BLaER1 treated with 17β-estradiol and CSF1 and Interleukin-3, amounts not matched to agents 10 nM and 100 nM (cell line): ENCODE data around the gene PXYLP1.
"Not testable (repeated sequence)": the region's sequence is repeated elsewhere in the genome, so short reads cannot be mapped to it uniquely, and the experiment has no call there.

ENCODE experiments used
- H3K27ac ChIP-seq, 11 experiments: shearing (Covaris generic); formaldehyde crosslinking; 2 replicates each; pipeline ENCODE4 v1.8.1; 2022
- H3K27me3 ChIP-seq, 11 experiments: shearing (Covaris generic); formaldehyde crosslinking; 2 replicates each; pipeline ENCODE4 v1.8.1; 2022
- H3K36me3 ChIP-seq, 11 experiments: shearing (Covaris generic); formaldehyde crosslinking; 2 replicates each; pipeline ENCODE4 v1.8.1; 2022
- H3K4me1 ChIP-seq, 10 experiments: shearing (Covaris generic); formaldehyde crosslinking; 2 replicates each; pipeline ENCODE4 v1.8.1; 2022
- H3K4me2 ChIP-seq, 11 experiments: shearing (Covaris generic); formaldehyde crosslinking; 2 replicates each; pipeline ENCODE4 v1.8.1; 2022
- H3K4me3 ChIP-seq, 10 experiments: shearing (Covaris generic); formaldehyde crosslinking; 2 replicates each; pipeline ENCODE4 v1.8.1; 2022
- H3K9ac ChIP-seq, 11 experiments: shearing (Covaris generic); formaldehyde crosslinking; 2 replicates each; pipeline ENCODE4 v1.8.1; 2022
- H3K9me3 ChIP-seq, 11 experiments: shearing (Covaris generic); formaldehyde crosslinking; replicated peaks in 1 of 11; 2 replicates each; pipeline ENCODE4 v1.8.1; 2022
- H4K20me1 ChIP-seq, 11 experiments: shearing (Covaris generic); formaldehyde crosslinking; 2 replicates each; pipeline ENCODE4 v1.8.1; 2022
- Cebpa-rat ChIP-seq, 11 experiments: shearing (Covaris generic); IDR thresholded peaks; 2 replicates each; pipeline ENCODE4 v1.8.1; 2022

Gene PXYLP1

GRCh38 chr3:141203866-141204265 lies 27.8 kb upstream of the PXYLP1 start:
- Histone ChIP-seq H3K4me2 (no peak overlapping the region), H3K4me3 (no peak overlapping the region), H3K9ac (no peak overlapping the region), H4K20me1 (no peaks in the 10 kb centered on the region), H3K27me3 (no peaks in the 10 kb centered on the region), H3K27ac (no peak overlapping the region), H3K4me1 (peaks cover 0 to 20% (median 0%) of the 10 kb centered on the region in 10 experiments; a peak in 4 of 20 replicates), H3K9me3 (no peaks in the 10 kb centered on the region), H3K36me3 (no peaks in the 10 kb centered on the region)
- no peak for TF ChIP-seq Cebpa-rat (IDR thresholded peaks at IDR 0.05)

DNA sequence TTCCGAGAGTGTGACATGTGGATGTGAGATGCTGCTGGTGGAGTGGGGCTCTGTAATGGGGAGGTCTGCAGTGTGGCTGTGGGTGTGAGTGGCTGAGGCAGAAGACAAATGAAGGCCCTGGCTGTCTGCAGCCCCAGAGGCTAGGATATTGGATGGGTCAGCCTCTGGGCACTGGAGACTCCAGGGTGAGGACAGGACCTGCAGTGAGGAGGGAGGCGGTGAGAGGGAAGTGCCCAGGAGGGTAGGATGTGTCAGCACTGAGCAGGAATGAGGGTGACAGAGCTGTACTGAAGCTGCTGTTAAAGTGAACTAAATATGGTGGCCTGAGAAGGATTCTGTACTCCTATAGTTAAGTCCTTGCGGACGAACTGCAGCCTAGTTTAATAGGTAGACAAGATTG lies 27.3 kb upstream of the PXYLP1 start:
- Histone ChIP-seq H3K4me3 (no peak overlapping the region), H3K27me3 (no peaks in the 10 kb centered on the region), H3K4me1 (peaks cover 0 to 20% (median 0%) of the 10 kb centered on the region in 10 experiments; a peak in 4 of 20 replicates), H3K27ac (no peak overlapping the region), H3K4me2 (no peak overlapping the region), H3K9ac (no peak overlapping the region), H3K9me3 (no peaks in the 10 kb centered on the region), H4K20me1 (no peaks in the 10 kb centered on the region), H3K36me3 (no peaks in the 10 kb centered on the region)
- TF ChIP-seq Cebpa-rat (IDR thresholded peaks at IDR 0.05): no peak

DNA sequence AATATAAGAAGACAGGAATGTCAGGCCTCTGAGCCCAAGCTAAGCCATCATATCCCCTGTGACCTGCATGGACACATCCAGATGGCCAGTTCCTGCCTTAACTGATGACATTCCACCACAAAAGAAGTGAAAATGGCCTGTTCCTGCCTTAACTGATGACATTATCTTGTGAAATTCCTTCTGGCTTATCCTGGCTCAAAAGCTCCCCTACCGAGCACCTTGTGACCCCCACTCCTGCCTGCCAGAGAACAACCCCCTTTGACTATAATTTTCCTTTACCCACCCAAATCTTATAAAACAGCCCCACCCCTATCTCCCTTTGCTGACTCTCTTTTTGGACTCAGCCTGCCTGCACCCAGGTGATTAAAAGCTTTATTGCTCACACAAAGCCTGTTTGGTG lies 20.3 kb upstream of the PXYLP1 start:
- H3K27me3 ChIP-seq, H3K9ac ChIP-seq, H3K36me3 ChIP-seq, H3K4me2 ChIP-seq, H3K27ac ChIP-seq, H3K9me3 ChIP-seq, H4K20me1 ChIP-seq, H3K4me1 ChIP-seq, H3K4me3 ChIP-seq: not testable (repeated sequence)

DNA sequence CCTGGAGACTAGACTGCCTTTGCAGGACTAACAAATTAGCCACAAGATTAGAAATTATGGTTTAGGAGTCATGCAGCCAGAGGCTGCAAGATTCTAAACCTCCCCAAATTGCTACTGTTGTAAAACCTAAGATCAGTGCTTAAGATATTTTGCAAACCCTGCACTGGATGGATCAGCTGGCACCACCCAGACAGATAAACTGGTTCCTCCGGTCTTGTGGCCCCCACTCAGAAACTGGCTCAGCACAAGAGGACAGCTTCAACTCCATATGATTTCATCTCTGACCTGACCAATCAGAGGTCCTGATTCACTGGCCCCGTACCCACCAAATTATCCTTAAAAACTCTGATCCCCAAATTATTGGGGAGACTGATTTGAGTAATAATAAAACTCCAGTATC lies 19.5 kb upstream of the PXYLP1 start:
- TF ChIP-seq Cebpa-rat (IDR thresholded peaks at IDR 0.05): no peak
- no peaks in the 10 kb centered on the region for H3K27me3 ChIP-seq
- no peak overlapping the region for H3K4me3 ChIP-seq
- H4K20me1 ChIP-seq: no peaks in the 10 kb centered on the region
- H3K9me3 ChIP-seq: peaks cover 0 to 7% (median 0%) of the 10 kb centered on the region in 11 experiments; a peak in 2 of 22 replicates
- no peaks in the 10 kb centered on the region for H3K4me1 ChIP-seq
- no peak overlapping the region for H3K4me2 ChIP-seq
- H3K9ac ChIP-seq: no peak overlapping the region
- H3K36me3 ChIP-seq: no peaks in the 10 kb centered on the region
- no peak overlapping the region for H3K27ac ChIP-seq

GRCh38 chr3:141212555-141212954 lies 19.1 kb upstream of the PXYLP1 start:
- Histone ChIP-seq H3K36me3 (no peaks in the 10 kb centered on the region), H3K9ac (no peak overlapping the region), H3K4me2 (no peak overlapping the region), H3K4me3 (no peak overlapping the region), H3K4me1 (no peaks in the 10 kb centered on the region), H4K20me1 (no peaks in the 10 kb centered on the region), H3K9me3 (peaks cover 0 to 7% (median 0%) of the 10 kb centered on the region in 11 experiments; a peak in 2 of 22 replicates), H3K27ac (no peak overlapping the region), H3K27me3 (no peaks in the 10 kb centered on the region)
- no peak for TF ChIP-seq Cebpa-rat (IDR thresholded peaks at IDR 0.05)

- no peak for TF ChIP-seq Cebpa-rat (IDR thresholded peaks at IDR 0.05)
- no peak overlapping the region for H3K9ac ChIP-seq
Observed at GRCh38 chr3:141216975-141217374, 14.7 kb upstream of the PXYLP1 start.

GRCh38 chr3:141217389-141217788 lies 14.2 kb upstream of the PXYLP1 start:
- H4K20me1 ChIP-seq: no peaks in the 10 kb centered on the region
- no peaks in the 10 kb centered on the region for H3K4me1 ChIP-seq
- H3K9me3 ChIP-seq: peaks cover 0 to 11% (median 4%) of the 10 kb centered on the region in 11 experiments; a peak in 17 of 22 replicates
- no peak overlapping the region for H3K9ac ChIP-seq
- no peaks in the 10 kb centered on the region for H3K27me3 ChIP-seq
- H3K36me3 ChIP-seq: no peaks in the 10 kb centered on the region
- H3K27ac ChIP-seq: no peak overlapping the region
- H3K4me3 ChIP-seq: no peak overlapping the region
- no peak overlapping the region for H3K4me2 ChIP-seq
- TF ChIP-seq Cebpa-rat (IDR thresholded peaks at IDR 0.05): no peak

More at GRCh38 chr3:141216975-141217374, 14.7 kb upstream of the PXYLP1 start:
- no peak overlapping the region for H3K27ac ChIP-seq
- H3K4me2 ChIP-seq: no peak overlapping the region
- no peaks in the 10 kb centered on the region for H4K20me1 ChIP-seq
- H3K9me3 ChIP-seq: peaks cover 0 to 8% (median 0%) of the 10 kb centered on the region in 11 experiments; a peak in 7 of 22 replicates
- H3K36me3 ChIP-seq: no peaks in the 10 kb centered on the region
- H3K4me1 ChIP-seq: no peaks in the 10 kb centered on the region
- H3K4me3 ChIP-seq: no peak overlapping the region
- H3K27me3 ChIP-seq: no peaks in the 10 kb centered on the region

DNA sequence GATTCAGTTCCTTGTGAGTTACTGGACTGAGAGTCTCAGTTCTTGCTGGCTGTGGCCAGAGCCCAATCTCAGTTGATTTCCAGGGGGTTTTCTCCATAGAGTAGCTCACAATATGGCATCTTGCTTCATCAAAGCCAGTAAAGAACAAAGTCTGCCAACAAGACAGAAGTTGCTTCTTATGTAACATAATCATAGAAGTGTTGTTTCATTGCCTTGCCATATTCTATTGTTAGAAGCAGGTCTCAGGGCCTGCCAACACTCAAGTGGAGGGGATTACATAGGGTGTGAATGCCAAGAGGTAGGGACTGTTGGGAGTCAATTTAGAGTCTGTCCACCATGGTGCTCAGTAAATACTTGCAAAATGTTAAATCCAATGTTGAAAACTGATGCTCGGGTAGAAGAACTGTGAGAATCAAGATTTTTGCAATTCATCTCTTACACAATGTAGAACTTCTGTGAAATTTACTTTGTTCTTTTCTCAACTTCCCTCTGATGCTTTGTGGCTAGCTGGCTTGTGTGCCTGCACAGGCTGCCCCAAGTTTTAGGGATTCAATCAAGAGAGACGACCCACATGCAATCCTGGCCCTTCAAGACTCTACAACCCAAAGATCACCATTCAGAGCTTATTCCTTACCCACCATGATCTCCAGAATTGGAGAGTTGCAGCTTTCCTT lies 13.3 kb upstream of the PXYLP1 start:
- Histone ChIP-seq H3K4me2 (no peak overlapping the region), H3K36me3 (no peaks in the 10 kb centered on the region), H3K27me3 (no peaks in the 10 kb centered on the region), H4K20me1 (no peaks in the 10 kb centered on the region), H3K9me3 (peaks cover 9 to 17% (median 13%) of the 10 kb centered on the region in 11 experiments; a peak in 20 of 22 replicates), H3K9ac (no peak overlapping the region), H3K4me3 (no peak overlapping the region), H3K27ac (no peak overlapping the region), H3K4me1 (no peaks in the 10 kb centered on the region)
- TF ChIP-seq Cebpa-rat (IDR thresholded peaks at IDR 0.05): no peak

- Histone ChIP-seq H4K20me1 (no peaks in the 10 kb centered on the region), H3K27ac (no peak overlapping the region), H3K4me1 (no peaks in the 10 kb centered on the region), H3K4me2 (no peak overlapping the region), H3K4me3 (no peak overlapping the region), H3K9ac (no peak overlapping the region), H3K36me3 (no peaks in the 10 kb centered on the region), H3K27me3 (no peaks in the 10 kb centered on the region), H3K9me3 (peaks cover 15 to 23% (median 19%) of the 10 kb centered on the region in 11 experiments)
- TF ChIP-seq Cebpa-rat (IDR thresholded peaks at IDR 0.05): no peak
Observed at GRCh38 chr3:141218926-141219325, 12.7 kb upstream of the PXYLP1 start.

DNA sequence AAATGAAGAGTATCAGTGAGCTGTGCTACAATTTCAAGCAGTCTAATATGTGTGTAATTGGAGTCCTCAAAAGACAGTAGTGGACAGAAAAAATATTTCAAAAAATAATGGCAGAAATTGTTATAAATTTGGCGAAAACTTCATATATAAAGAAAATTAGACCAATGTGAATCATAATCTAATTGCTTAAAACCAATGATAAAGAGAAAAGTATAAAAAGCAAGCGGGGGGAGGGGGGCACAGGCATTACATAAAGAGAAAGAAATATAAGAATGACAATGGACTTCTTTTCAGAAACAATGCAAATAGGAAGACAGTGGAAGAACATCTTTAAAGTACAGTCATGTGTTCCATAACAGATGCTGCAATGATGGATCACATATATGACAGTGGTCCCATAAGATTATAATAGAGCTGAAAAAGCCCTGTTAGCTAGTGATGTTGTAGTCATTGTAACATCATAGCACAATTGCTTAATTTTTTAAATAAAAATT lies 7.9 kb upstream of the PXYLP1 start:
- Histone ChIP-seq H3K9me3 (peaks cover 19 to 40% (median 32%) of the 10 kb centered on the region in 11 experiments), H4K20me1 (no peaks in the 10 kb centered on the region), H3K4me2 (no peak overlapping the region), H3K27me3 (no peaks in the 10 kb centered on the region), H3K4me3 (no peak overlapping the region), H3K27ac (no peak overlapping the region), H3K36me3 (no peaks in the 10 kb centered on the region), H3K9ac (no peak overlapping the region), H3K4me1 (peaks cover 0 to 12% (median under 1%) of the 10 kb centered on the region in 10 experiments; a peak in 6 of 20 replicates)
- TF ChIP-seq Cebpa-rat (IDR thresholded peaks at IDR 0.05): no peak
